ENCODE data around the gene FAAP24.
"Not testable (repeated sequence)": the region's sequence is repeated elsewhere in the genome, so short reads cannot be mapped to it uniquely, and the experiment has no call there.

FAAP24 gene

DNA sequence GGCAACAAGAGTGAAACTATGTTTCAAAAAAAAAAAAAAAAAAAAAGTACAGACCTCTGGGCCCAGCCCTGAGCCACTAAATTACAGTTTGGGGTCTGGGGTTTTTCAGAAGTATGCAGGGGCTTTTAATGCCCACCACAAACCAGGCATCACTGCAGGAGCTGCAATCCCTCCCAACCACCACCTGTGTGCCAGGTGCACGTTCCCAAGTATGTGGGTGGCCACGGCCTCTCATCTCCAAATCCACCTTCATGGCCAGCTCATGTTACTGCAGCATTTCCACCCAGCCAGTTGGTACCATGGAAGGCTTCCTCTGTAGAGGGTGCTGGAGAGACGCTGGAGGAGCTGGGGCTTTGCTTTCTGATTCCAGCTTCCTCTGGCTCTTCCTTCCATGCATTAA is 26.8 kb upstream of the FAAP24 start:
- TF ChIP-seq, protein P1, sequence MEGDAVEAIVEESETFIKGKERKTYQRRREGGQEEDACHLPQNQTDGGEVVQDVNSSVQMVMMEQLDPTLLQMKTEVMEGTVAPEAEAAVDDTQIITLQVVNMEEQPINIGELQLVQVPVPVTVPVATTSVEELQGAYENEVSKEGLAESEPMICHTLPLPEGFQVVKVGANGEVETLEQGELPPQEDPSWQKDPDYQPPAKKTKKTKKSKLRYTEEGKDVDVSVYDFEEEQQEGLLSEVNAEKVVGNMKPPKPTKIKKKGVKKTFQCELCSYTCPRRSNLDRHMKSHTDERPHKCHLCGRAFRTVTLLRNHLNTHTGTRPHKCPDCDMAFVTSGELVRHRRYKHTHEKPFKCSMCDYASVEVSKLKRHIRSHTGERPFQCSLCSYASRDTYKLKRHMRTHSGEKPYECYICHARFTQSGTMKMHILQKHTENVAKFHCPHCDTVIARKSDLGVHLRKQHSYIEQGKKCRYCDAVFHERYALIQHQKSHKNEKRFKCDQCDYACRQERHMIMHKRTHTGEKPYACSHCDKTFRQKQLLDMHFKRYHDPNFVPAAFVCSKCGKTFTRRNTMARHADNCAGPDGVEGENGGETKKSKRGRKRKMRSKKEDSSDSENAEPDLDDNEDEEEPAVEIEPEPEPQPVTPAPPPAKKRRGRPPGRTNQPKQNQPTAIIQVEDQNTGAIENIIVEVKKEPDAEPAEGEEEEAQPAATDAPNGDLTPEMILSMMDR (IDR thresholded peaks at IDR 0.05; ENCODE audit: low read depth, low read length), result no peak

DNA sequence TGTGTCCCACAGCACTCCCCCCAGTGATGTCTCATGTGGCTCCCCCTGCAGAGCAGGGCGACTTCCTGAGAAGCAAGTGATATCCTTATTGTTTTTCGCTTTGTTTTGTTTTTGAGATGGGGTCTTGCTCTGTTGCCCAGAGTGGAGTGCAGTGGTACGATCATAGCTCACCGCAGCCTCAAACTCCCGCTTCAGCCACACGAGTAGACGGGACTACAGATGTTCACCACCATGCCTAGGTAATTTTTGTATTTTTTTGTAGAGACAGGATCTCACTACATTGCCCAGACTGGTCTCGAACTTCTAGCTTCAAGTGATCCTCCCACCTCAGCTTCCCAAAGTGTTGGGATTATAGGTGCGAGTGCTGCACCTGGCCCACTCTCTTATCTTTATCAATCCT is 5.3 kb upstream of the FAAP24 start:
- TF ChIP-seq, protein P1 (IDR thresholded peaks at IDR 0.05; ENCODE audit: low read depth, low read length), result no peak
- no peak overlapping the region for H3K4me3 ChIP-seq (ENCODE audit: low read depth, low read length)

More for the DNA sequence above, 26.8 kb upstream of the FAAP24 start:
- no peak overlapping the region for H3K4me3 ChIP-seq (ENCODE audit: low read depth, low read length)

DNA sequence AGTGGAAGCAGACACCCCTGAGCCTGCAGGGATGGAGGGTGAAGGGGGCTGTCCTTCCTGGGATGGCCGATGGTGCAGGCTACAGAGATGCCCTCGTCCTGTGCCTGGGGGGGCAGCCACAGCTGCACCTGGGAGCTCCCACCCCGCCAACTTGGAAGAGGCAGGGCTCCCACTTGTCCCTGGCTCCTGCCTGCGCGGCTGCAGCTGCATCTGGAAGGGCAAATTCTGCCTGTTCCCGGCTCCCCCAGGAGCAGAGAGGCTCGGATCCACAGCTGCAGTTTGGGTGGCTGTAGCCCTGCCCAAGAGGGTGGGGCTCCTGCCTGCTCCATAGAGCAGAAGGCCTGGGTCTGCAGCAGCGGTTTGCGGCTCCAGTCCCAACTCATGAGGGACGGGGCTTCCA is 2.5 kb upstream of the FAAP24 start:
- no peak overlapping the region for H3K4me3 ChIP-seq (ENCODE audit: low read depth, low read length)
- TF ChIP-seq, protein P1 (IDR thresholded peaks at IDR 0.05; ENCODE audit: low read depth, low read length), result no peak

DNA sequence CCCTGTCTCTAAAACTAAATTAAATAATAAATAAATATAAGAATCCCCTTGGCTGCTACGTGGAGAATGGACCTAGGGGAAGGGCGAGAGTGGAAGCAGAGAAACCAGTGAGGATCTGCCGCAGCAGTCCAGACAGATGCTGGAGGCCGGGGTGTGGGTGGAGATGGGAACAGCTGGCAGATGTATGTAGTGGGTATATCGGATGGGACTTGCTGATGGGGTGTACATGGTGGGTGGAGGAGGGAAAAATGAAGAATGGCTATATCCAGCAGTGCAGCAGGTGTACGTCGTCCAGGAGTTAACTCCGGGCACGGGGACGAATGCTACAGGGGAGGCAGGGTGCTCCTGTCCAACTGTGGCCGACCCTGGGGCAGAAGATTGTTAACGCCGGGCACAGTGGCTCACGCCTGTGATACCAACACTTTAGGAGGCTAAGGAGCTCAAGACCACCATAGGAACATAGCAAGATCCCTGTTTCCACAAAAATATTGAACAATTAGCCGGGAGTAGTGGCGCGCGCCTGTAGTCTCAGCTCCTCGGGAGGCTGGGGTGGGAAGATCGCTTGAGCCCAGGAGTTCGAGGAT is 938 bp upstream of the FAAP24 start:
- H3K4me3 ChIP-seq (ENCODE audit: low read depth, low read length), result peak overlapping the region; percentile 84
- TF ChIP-seq, protein P1 (IDR thresholded peaks at IDR 0.05; ENCODE audit: low read depth, low read length), result no peak

DNA sequence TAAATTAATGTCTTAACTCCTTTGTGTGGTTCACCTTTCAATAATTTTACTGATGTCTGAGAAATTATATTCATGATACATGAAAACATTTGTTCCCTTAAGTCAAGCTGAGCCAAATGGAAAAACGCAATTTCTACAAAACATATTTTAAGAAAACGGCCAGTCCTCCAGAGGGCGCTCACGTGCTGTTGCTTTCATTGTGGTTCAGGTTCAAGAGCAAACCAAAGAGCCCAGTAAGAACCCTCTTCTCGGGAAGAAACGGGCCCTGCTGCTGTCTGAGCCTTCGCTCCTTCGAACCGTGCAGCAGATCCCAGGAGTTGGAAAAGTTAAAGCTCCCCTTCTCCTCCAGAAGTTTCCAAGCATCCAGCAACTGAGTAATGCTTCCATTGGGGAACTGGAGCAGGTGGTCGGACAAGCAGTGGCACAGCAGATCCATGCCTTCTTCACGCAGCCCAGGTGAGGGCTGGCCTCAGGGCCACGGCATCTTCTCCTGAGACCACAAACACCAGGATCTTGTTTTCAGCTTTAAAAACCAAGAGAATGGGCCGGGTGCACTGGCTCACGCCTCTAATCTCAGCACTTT is 4.3 kb downstream of the FAAP24 start:
- no peak overlapping the region for H3K4me3 ChIP-seq (ENCODE audit: low read depth, low read length)
- TF ChIP-seq, protein P1 (IDR thresholded peaks at IDR 0.05; ENCODE audit: low read depth, low read length), result peak; percentile 85

DNA sequence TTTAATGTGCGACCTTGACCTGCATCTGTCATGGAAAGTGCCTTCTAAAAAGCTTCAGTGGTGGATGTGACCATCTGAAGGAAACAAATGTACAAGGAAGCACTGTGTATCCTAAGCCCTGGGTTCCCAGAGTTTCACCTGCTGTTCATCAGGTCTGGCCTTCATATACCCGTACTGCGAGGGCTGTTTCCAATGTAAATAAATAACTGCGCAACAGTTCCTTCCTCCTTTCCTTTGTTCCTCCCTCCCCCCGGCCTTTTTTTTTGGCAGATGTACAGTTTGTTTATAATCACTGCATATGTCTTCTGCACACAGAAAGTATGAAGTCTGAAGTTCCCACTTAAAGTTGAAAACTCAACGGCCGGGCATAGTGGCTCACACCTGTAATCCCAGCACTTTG is 5.2 kb downstream of the FAAP24 start:
- TF ChIP-seq, protein P1 (IDR thresholded peaks at IDR 0.05; ENCODE audit: low read depth, low read length), result no peak
- H3K4me3 ChIP-seq (ENCODE audit: low read depth, low read length), result no peak overlapping the region

DNA sequence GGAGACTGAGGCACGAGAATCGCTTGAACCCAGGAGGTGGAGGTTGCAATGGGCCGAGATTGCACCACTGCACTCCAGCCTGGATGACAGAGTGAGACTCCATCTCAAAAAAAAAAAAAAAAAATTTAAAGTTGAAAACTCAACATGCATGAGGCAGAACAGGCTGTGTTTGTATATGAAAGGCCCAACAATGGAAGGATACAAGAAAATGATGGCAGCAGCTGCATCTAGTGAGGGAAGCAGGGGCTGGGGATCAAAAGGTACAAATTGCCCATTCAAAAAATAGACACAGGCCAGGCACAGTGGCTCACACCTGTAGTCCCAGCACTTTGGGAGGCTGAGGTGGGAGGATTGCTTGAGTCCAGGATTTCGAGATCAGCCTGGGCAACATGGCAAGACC is 5.8 kb downstream of the FAAP24 start:
- H3K4me3 ChIP-seq (ENCODE audit: low read depth, low read length), result not testable (repeated sequence)

DNA sequence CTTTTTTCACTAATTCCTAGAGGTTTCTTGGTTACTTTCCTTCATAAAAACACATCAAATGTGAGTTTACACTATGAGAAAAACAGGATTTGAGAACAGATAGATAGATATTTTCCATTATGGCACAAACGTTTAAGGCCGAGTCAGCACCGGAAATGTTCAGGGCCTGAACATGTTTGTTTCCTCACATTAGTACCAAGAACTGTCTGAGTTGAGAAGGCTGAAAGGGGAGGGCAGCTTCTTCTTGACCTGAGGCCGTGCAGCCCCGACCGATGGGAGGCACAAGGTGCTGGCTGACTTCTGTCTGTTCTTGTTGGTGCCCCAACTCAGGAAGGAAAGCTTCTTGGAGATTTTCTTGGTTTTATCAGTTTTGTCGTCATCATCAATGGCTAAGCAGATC is 7.8 kb downstream of the FAAP24 start:
- H3K4me3 ChIP-seq (ENCODE audit: low read depth, low read length), result not testable (repeated sequence)

DNA sequence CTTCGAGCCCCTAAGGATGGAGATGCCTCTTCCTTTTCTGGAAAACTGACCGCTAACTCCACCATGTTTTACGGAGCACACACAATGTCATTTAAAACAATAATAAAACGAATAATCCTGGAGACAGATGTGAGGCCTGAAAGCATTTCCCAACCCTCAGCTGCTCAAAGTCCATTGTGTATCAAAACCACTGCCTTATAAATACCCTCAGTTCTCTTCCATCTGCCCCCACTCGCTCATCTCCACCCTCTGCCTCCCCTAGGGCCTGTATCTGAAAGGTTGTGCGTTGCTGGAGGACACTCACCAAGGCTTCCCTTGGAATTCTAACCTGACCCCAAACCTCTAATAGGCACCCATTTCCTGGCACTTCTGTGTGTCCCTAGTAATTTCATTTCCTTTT is 10.4 kb downstream of the FAAP24 start:
- H3K4me3 ChIP-seq (ENCODE audit: low read depth, low read length), result not testable (repeated sequence)

DNA sequence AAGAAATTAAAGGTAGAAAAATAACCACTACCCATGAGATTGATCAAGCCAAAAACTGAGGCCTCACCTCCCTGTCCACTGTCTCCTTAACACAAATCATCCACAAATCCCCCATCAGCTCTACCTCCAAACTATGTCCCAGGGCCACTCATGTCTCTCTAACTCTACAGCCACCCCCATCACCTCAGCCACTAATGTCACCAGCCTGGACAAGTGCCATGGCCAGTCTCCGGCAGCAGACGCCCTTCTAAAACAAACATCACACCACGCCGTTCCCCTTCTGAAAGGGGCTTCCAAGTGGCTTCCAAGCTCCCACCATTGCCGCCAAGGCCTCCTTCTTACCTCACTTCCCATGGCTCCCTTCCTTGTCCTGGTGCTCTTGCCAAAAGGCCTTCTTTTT is 16.2 kb downstream of the FAAP24 start:
- not testable (repeated sequence) for H3K4me3 ChIP-seq (ENCODE audit: low read depth, low read length)

Data from WI38 (cell line).